ENCODE data around the gene TIA1.

DNA sequence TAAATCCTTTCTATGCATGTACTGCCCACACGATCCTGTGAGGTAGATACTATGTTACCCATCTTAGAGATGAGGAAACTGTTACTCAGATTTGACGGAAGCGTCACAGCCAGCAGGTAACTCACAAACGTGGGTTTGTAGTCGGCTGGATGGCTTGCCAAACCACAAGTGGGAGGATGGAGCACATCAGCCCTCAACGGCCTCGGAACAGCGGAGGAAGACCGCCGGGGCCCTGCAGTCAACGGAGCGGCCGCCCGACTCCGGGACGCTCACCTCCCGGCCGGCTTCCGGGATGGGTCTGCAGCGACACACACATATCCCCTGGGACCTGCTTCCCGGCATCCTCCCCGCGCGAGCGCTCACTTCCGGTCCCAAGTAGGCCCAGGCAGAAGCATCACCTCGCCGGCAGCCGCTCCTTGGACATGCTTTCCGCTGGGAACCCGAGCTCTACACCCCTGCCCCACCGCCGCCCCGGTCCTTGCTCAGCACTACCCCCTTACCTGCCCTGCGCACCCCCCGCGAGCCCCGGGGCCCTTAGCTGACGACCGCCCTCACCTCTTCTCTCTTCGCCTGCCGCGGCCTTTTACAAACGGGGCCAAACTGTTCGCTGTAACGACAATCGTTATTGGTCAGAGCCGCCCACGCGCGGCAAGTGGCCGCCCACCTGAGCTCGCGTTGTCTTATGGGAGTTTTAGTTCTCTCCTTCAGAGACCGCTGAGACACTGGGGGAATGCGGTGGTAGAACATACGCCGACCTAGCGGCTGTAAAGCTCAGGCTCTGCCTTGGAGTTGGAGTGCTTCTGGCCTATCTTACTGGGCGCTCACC is 57.8 kb downstream of the TIA1 start, which contains the start of gene C2orf42:
- TF ChIP-seq, protein P1, sequence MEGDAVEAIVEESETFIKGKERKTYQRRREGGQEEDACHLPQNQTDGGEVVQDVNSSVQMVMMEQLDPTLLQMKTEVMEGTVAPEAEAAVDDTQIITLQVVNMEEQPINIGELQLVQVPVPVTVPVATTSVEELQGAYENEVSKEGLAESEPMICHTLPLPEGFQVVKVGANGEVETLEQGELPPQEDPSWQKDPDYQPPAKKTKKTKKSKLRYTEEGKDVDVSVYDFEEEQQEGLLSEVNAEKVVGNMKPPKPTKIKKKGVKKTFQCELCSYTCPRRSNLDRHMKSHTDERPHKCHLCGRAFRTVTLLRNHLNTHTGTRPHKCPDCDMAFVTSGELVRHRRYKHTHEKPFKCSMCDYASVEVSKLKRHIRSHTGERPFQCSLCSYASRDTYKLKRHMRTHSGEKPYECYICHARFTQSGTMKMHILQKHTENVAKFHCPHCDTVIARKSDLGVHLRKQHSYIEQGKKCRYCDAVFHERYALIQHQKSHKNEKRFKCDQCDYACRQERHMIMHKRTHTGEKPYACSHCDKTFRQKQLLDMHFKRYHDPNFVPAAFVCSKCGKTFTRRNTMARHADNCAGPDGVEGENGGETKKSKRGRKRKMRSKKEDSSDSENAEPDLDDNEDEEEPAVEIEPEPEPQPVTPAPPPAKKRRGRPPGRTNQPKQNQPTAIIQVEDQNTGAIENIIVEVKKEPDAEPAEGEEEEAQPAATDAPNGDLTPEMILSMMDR (conservative IDR thresholded peaks at IDR 0.05; ENCODE audit: low read length), result no peak; the same call in 1 of the 2 replicates
- no peak for TF ChIP-seq EZH2phosphoT487 (IDR thresholded peaks at IDR 0.05; ENCODE audit: borderline replicate concordance, low read depth, low read length)
